MM.1S (cell line): ENCODE results near the gene CCPG1.
"Not testable (repeated sequence)": the region's sequence is repeated elsewhere in the genome, so short reads cannot be mapped to it uniquely, and the experiment has no call there.

Experiments used
- DNase-seq: peaks from one replicate; pipeline ENCODE4 v3.0.0-alpha.2; 2015
- H2AFZ ChIP-seq: fragments of 300-600 bp; sonication (generic); 2 replicates; pipeline ENCODE4 v1.6.0; 2016; ENCODE audit warnings: antibody characterized with exemption, low read length
- H3F3A ChIP-seq: fragments of 300-600 bp; sonication (generic); 2 replicates; pipeline ENCODE4 v1.6.1; 2016; ENCODE audit warnings: mild to moderate bottlenecking, antibody characterized with exemption, low read length, moderate library complexity, mixed read lengths; ENCODE audit not compliant: insufficient read depth
- H3K27ac ChIP-seq: fragments of 300-600 bp; sonication (generic); 2 replicates; pipeline ENCODE4 v1.5.1; 2016; ENCODE audit warnings: mild to moderate bottlenecking, low read length
- H3K27me3 ChIP-seq: fragments of 300-600 bp; sonication (generic); replicated peaks from 2 replicates; pipeline ENCODE4 v1.6.0; 2016; ENCODE audit warnings: low read length; ENCODE audit not compliant: insufficient read depth
- H3K36me3 ChIP-seq: fragments of 300-600 bp; sonication (generic); replicated peaks from 2 replicates; pipeline ENCODE4 v1.6.1; 2016; ENCODE audit warnings: mild to moderate bottlenecking, low read length, mixed read lengths; ENCODE audit not compliant: insufficient read depth
- H3K4me1 ChIP-seq: fragments of 300-600 bp; sonication (generic); 2 replicates; pipeline ENCODE4 v1.6.1; 2016; ENCODE audit warnings: low read length, mixed read lengths
- H3K4me2 ChIP-seq: fragments of 300-600 bp; sonication (generic); 2 replicates; pipeline ENCODE4 v1.6.0; 2016; ENCODE audit warnings: low read depth, low read length
- H3K4me3 ChIP-seq: fragments of 300-600 bp; sonication (generic); 2 replicates; pipeline ENCODE4 v1.5.1; 2016; ENCODE audit warnings: low read length, mixed read lengths
- H3K79me2 ChIP-seq: fragments of 300-600 bp; sonication (generic); 2 replicates; pipeline ENCODE4 v1.6.1; 2016; ENCODE audit warnings: mixed run types, low read length, mixed read lengths
- H3K9ac ChIP-seq: fragments of 300-600 bp; sonication (generic); 2 replicates; pipeline ENCODE4 v1.6.1; 2016; ENCODE audit warnings: low read length, mixed read lengths
- H3K9me2 ChIP-seq: fragments of 300-600 bp; sonication (generic); replicated peaks from 2 replicates; pipeline ENCODE4 v1.6.1; 2016; ENCODE audit warnings: mild to moderate bottlenecking, low read length, mixed read lengths; ENCODE audit not compliant: insufficient read depth
- H3K9me3 ChIP-seq: fragments of 300-600 bp; sonication (generic); replicated peaks from 2 replicates; pipeline ENCODE4 v1.6.1; 2016; ENCODE audit warnings: mild to moderate bottlenecking, low read length, mixed read lengths; ENCODE audit not compliant: insufficient read depth
- H4K20me1 ChIP-seq: fragments of 300-600 bp; sonication (generic); 2 replicates; pipeline ENCODE4 v1.6.1; 2016; ENCODE audit warnings: mild to moderate bottlenecking, low read length, moderate library complexity, mixed read lengths; ENCODE audit not compliant: insufficient read depth
- EZH2 ChIP-seq: fragments of 300-600 bp; sonication (generic); optimal IDR thresholded peaks from 2 replicates; pipeline ENCODE3; 2017; ENCODE audit warnings: low read depth, mild to moderate bottlenecking, antibody characterized with exemption, low read length, mixed read lengths
- EZH2phosphoT487 ChIP-seq: fragments of 300-600 bp; sonication (generic); IDR thresholded peaks from 2 replicates; pipeline ENCODE4 v1.6.1; 2018; ENCODE audit warnings: antibody characterized with exemption, low read length
- TF ChIP-seq, protein P1 (sequence below): fragments of 300-600 bp; sonication (generic); IDR thresholded peaks from 2 replicates; pipeline ENCODE4 v1.5.1; 2016; ENCODE audit warnings: antibody characterized with exemption, low read length, mixed read lengths

CCPG1 gene

DNA sequence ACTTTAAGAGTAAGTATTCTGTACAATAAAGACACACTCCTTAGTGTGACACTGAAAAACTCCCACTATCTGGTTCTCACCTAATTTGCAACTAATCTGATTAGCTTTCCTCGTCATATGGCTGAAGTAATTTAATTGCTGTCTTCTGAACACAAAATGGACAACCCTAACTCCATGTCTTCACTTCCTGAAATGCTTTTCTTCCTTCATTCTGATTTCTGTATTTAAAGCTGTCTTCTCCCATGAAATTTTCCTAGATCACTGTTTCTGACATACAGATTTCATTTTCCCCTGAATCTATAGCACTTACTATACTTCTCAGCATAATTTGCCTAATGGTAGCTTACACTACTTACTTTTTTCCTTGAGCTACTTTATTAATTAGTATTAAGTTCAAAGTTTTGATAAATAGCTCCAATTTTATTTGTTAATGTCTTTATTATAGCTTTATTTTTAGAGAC, 6.3 kb downstream of the CCPG1 start:
- Histone ChIP-seq H3K79me2 (peaks cover 90% of the 10 kb centered on the region), H3K4me2 (peak overlapping the region; percentile 74; the same call in 1 of the 2 replicates), H3K4me1 (peaks cover 36% of the 10 kb centered on the region), H3K9me3 (no peaks in the 10 kb centered on the region), H3K9ac (no peak overlapping the region), H4K20me1 (no peaks in the 10 kb centered on the region), H3K36me3 (no peaks in the 10 kb centered on the region), H3K4me3 (no peak overlapping the region), H3K27ac (peak overlapping the region; percentile 92; the same call in 1 of the 2 replicates), H3K9me2 (no peaks in the 10 kb centered on the region), H2AFZ (no peak overlapping the region), H3F3A (peaks cover 31% of the 10 kb centered on the region), H3K27me3 (no peaks in the 10 kb centered on the region)
- DNase-seq = no peak
- TF ChIP-seq EZH2phosphoT487 = no peak
- TF ChIP-seq, protein P1, sequence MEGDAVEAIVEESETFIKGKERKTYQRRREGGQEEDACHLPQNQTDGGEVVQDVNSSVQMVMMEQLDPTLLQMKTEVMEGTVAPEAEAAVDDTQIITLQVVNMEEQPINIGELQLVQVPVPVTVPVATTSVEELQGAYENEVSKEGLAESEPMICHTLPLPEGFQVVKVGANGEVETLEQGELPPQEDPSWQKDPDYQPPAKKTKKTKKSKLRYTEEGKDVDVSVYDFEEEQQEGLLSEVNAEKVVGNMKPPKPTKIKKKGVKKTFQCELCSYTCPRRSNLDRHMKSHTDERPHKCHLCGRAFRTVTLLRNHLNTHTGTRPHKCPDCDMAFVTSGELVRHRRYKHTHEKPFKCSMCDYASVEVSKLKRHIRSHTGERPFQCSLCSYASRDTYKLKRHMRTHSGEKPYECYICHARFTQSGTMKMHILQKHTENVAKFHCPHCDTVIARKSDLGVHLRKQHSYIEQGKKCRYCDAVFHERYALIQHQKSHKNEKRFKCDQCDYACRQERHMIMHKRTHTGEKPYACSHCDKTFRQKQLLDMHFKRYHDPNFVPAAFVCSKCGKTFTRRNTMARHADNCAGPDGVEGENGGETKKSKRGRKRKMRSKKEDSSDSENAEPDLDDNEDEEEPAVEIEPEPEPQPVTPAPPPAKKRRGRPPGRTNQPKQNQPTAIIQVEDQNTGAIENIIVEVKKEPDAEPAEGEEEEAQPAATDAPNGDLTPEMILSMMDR = no peak
- TF ChIP-seq EZH2 = no peak

DNA sequence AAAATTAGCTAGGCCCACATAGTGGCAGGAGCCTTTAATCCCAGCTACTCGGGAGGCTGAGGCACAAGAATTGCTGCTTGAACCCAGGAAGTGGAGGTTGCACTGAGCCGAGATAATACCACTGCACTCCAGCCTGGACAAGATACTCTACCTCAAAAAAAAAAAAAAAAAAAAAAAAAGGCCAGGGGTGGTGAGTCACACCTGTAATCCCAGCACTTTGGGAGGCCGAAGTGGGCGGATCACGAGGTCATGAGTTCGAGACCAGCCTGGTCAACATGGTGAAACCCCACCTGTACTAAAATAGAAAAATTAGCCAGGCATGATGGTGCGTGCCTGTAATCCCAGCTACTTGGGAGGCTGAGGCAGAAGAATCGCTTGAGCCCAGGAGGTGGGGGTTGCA, 8.1 kb downstream of the CCPG1 start:
- not testable (repeated sequence) for H3K27ac ChIP-seq, H3K36me3 ChIP-seq, H3K9me2 ChIP-seq, H4K20me1 ChIP-seq, H2AFZ ChIP-seq, H3K27me3 ChIP-seq, DNase-seq, H3K9me3 ChIP-seq, H3K4me2 ChIP-seq, H3K4me3 ChIP-seq, H3K9ac ChIP-seq
- Histone ChIP-seq H3K4me1 (peaks cover 26% of the 10 kb centered on the region), H3K79me2 (peaks cover 89% of the 10 kb centered on the region), H3F3A (peaks cover 27% of the 10 kb centered on the region)

DNA sequence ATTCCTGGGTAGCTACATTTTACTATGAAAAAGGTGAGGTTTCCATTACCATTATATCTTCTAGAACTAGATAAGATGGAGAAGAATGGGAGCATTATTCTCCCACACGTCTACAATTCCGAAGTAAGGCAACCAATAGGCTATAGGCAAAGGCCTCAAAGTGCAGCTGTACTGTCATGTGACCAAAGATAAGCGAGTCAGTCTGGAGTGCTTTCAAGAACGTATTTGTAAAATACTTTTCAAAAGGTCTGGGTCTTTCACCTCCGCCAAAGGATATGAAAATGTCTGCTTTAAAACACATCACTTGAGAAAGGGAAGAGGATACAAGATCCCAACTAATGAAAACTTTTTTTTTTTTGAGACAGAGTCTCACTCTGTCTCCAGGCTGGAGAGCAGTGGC, 9.9 kb downstream of the CCPG1 start:
- Histone ChIP-seq H3K27me3 (no peaks in the 10 kb centered on the region), H3K79me2 (peaks cover 94% of the 10 kb centered on the region), H4K20me1 (no peaks in the 10 kb centered on the region), H3K27ac (no peak overlapping the region), H3K36me3 (no peaks in the 10 kb centered on the region), H2AFZ (no peak overlapping the region), H3K4me1 (peaks cover 12% of the 10 kb centered on the region), H3K9me2 (no peaks in the 10 kb centered on the region), H3K9me3 (no peaks in the 10 kb centered on the region), H3K9ac (no peak overlapping the region), H3K4me2 (no peak overlapping the region), H3F3A (peaks cover 10% of the 10 kb centered on the region), H3K4me3 (no peak overlapping the region)
- DNase-seq = no peak
- TF ChIP-seq EZH2 (no peak), EZH2phosphoT487 (no peak)
- TF ChIP-seq, protein P1 = no peak

DNA sequence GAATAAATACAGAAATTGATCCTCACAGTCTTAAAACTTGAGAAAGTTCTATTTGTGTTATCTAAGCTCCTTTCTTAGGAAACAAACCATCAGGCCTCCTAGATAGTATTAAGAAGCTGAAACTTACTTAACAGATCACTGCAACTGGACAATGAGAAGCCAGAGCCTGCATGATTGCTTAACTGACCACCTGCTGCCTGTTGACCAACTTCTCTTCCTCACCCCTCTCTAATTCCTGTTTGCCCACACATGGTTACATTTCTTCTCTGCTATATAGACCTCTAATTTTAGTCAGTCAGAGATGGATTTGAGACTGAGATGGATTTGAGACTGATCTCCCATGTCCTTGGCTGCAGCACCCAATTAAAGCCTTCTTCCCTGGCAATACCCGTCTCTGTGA, 13.5 kb downstream of the CCPG1 start:
- Histone ChIP-seq H2AFZ (no peak overlapping the region), H4K20me1 (no peaks in the 10 kb centered on the region)

More for the DNA sequence above, 13.5 kb downstream of the CCPG1 start:
- no peak for DNase-seq
- Histone ChIP-seq H3K4me1 (no peaks in the 10 kb centered on the region), H3K4me3 (no peak overlapping the region), H3K27me3 (no peaks in the 10 kb centered on the region), H3F3A (no peaks in the 10 kb centered on the region), H3K9ac (no peak overlapping the region), H3K27ac (no peak overlapping the region), H3K9me2 (no peaks in the 10 kb centered on the region), H3K36me3 (no peaks in the 10 kb centered on the region), H3K4me2 (no peak overlapping the region), H3K79me2 (peaks cover 84% of the 10 kb centered on the region), H3K9me3 (no peaks in the 10 kb centered on the region)
- TF ChIP-seq EZH2phosphoT487 = no peak
- no peak for TF ChIP-seq EZH2
- TF ChIP-seq, protein P1 = no peak
